Breast epithelium (tissue), 3 donors: ENCODE results near the gene TMSB4X.

Source experiments
- CTCF ChIP-seq, 3 donors: fragments of 450-650 bp; IDR thresholded peaks; one replicate each; pipeline ENCODE4 v1.5.1; 2016 to 2017; ENCODE audit warnings: antibody characterized with exemption in 3 of 3, mild to moderate bottlenecking in 3 of 3, moderate library complexity in 3 of 3
- POLR2A ChIP-seq: fragments of 450-650 bp; IDR thresholded peaks from one replicate; pipeline ENCODE4 v1.6.1; 2016; ENCODE audit warnings: antibody characterized with exemption, mild to moderate bottlenecking, moderate library complexity
- POLR2AphosphoS5 ChIP-seq, 3 donors: sonication (generic); formaldehyde crosslinking; IDR thresholded peaks; one replicate each; pipeline ENCODE4 v1.6.1; 2017; ENCODE audit warnings: antibody characterized with exemption in 3 of 3

GRCh38 chrX:12949927-12950656 lies 24.8 kb upstream of the TMSB4X start:
- TF ChIP-seq POLR2AphosphoS5 (IDR thresholded peaks at IDR 0.05) (peak in 2 of 3 donors; percentile 62 to 70), CTCF (IDR thresholded peaks at IDR 0.05) (no peak), POLR2A (no peak)
